Right lobe of liver (tissue), 4 donors: ENCODE measurements around the gene MDN1.

Experiments
- POLR2A ChIP-seq: fragments of 450-650 bp; IDR thresholded peaks from one replicate; pipeline ENCODE4 v1.6.1; 2017; ENCODE audit warnings: antibody characterized with exemption, mild to moderate bottlenecking
- TF ChIP-seq, protein P1 (sequence below), 4 donors: fragments of 200-600 bp in 3 of 4; fragments of 450-650 bp in 1 of 4; IDR thresholded peaks; one replicate each; pipeline versions ENCODE4 v1.5.1 to v1.8.0; 2016 to 2022; ENCODE audit warnings: antibody characterized with exemption in 4 of 4, mild to moderate bottlenecking in 2 of 4
- donor health status: DM: no; HTN: no; CAD: no.
- donor health status: DM: no; HTN: no; CAD: no.
- donor health status: DM: no; HTN: yes; CAD: no.

DNA sequence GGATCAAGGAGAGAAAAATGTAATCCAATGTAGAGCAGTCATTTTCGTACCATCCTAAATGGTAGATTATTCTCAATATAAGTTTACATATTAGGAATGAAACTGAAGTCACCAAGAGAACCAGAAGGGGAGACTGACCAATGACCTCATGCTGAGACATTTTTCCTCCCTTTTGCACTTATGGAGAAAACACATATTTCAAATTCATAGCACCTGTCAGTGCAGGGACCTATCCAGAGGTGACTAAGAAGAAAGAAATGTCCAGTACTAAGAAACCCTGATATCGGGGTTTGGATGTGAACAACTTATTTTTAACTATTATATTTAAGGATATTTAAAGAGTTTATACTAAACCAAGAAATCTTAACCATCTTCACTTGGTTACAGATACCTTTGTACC, 164.5 kb downstream of the MDN1 start:
- TF ChIP-seq, protein P1, sequence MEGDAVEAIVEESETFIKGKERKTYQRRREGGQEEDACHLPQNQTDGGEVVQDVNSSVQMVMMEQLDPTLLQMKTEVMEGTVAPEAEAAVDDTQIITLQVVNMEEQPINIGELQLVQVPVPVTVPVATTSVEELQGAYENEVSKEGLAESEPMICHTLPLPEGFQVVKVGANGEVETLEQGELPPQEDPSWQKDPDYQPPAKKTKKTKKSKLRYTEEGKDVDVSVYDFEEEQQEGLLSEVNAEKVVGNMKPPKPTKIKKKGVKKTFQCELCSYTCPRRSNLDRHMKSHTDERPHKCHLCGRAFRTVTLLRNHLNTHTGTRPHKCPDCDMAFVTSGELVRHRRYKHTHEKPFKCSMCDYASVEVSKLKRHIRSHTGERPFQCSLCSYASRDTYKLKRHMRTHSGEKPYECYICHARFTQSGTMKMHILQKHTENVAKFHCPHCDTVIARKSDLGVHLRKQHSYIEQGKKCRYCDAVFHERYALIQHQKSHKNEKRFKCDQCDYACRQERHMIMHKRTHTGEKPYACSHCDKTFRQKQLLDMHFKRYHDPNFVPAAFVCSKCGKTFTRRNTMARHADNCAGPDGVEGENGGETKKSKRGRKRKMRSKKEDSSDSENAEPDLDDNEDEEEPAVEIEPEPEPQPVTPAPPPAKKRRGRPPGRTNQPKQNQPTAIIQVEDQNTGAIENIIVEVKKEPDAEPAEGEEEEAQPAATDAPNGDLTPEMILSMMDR (IDR thresholded peaks at IDR 0.05), result no peak
- TF ChIP-seq POLR2A, result no peak
